ENCODE results near the gene ZNF91.
"Not testable (repeated sequence)": the region's sequence is repeated elsewhere in the genome, so short reads cannot be mapped to it uniquely, and the experiment has no call there.

Gene ZNF91

GRCh38 chr19:23399443-23399842 is 4.2 kb upstream of the ZNF91 start:
- DNase-seq (ENCODE audit: low read depth in 1 of 2, low spot score in 1 of 2) = no peak

GRCh38 chr19:23395722-23396117 is 449 bp upstream of the ZNF91 start:
- not testable (repeated sequence) for DNase-seq (ENCODE audit: low read depth in 1 of 2, low spot score in 1 of 2)

GRCh38 chr19:23394511-23394910 is 760 bp downstream of the ZNF91 start:
- DNase-seq (ENCODE audit: low read depth in 1 of 2, low spot score in 1 of 2) = peak; percentile 3 to 7

- no peak for DNase-seq (ENCODE audit: low read depth in 1 of 2, low spot score in 1 of 2)
These were observed 2.1 kb downstream of the ZNF91 start for GRCh38 chr19:23393121-23393520.

GRCh38 chr19:23391236-23391635 is 4.0 kb downstream of the ZNF91 start:
- DNase-seq (ENCODE audit: low read depth in 1 of 2, low spot score in 1 of 2) = no peak

GRCh38 chr19:23385404-23385803 is 9.9 kb downstream of the ZNF91 start:
- DNase-seq (ENCODE audit: low read depth in 1 of 2, low spot score in 1 of 2) = no peak

- no peak for DNase-seq (ENCODE audit: low read depth in 1 of 2, low spot score in 1 of 2)
These were observed 10.4 kb downstream of the ZNF91 start for GRCh38 chr19:23384858-23385257.

GRCh38 chr19:23384166-23384565 is 11.1 kb downstream of the ZNF91 start:
- DNase-seq (ENCODE audit: low read depth in 1 of 2, low spot score in 1 of 2) = no peak

- no peak for DNase-seq (ENCODE audit: low read depth in 1 of 2, low spot score in 1 of 2)
These were observed 12.3 kb downstream of the ZNF91 start for GRCh38 chr19:23382955-23383354.

GRCh38 chr19:23381114-23381513 is 14.2 kb downstream of the ZNF91 start:
- DNase-seq (ENCODE audit: low read depth in 1 of 2, low spot score in 1 of 2) = no peak

GRCh38 chr19:23379671-23380070 is 15.6 kb downstream of the ZNF91 start:
- DNase-seq (ENCODE audit: low read depth in 1 of 2, low spot score in 1 of 2) = not testable (repeated sequence)

- DNase-seq (ENCODE audit: low read depth in 1 of 2, low spot score in 1 of 2) = no peak
These were observed 16.3 kb downstream of the ZNF91 start for GRCh38 chr19:23378948-23379347.

- no peak for DNase-seq (ENCODE audit: low read depth in 1 of 2, low spot score in 1 of 2)
These were observed 18.0 kb downstream of the ZNF91 start for GRCh38 chr19:23377276-23377675.

GRCh38 chr19:23366437-23366836 is 28.8 kb downstream of the ZNF91 start:
- no peak for DNase-seq (ENCODE audit: low read depth in 1 of 2, low spot score in 1 of 2)

- DNase-seq (ENCODE audit: low read depth in 1 of 2, low spot score in 1 of 2) = not testable (repeated sequence)
These were observed 29.2 kb downstream of the ZNF91 start for GRCh38 chr19:23366031-23366430.

- no peak for DNase-seq (ENCODE audit: low read depth in 1 of 2, low spot score in 1 of 2)
These were observed 30.0 kb downstream of the ZNF91 start for GRCh38 chr19:23365222-23365621.

GRCh38 chr19:23361843-23362242 is 33.4 kb downstream of the ZNF91 start:
- DNase-seq (ENCODE audit: low read depth in 1 of 2, low spot score in 1 of 2) = not testable (repeated sequence)

GRCh38 chr19:23351806-23352205 is 43.5 kb downstream of the ZNF91 start:
- DNase-seq (ENCODE audit: low read depth in 1 of 2, low spot score in 1 of 2) = no peak

- no peak for DNase-seq (ENCODE audit: low read depth in 1 of 2, low spot score in 1 of 2)
These were observed 48.6 kb downstream of the ZNF91 start for GRCh38 chr19:23346696-23347095.

GRCh38 chr19:23345838-23346237 is 49.4 kb downstream of the ZNF91 start:
- DNase-seq (ENCODE audit: low read depth in 1 of 2, low spot score in 1 of 2) = no peak

- no peak for DNase-seq (ENCODE audit: low read depth in 1 of 2, low spot score in 1 of 2)
These were observed 51.7 kb downstream of the ZNF91 start for GRCh38 chr19:23343434-23344010.

- DNase-seq (ENCODE audit: low read depth in 1 of 2, low spot score in 1 of 2) = no peak
These were observed 67.1 kb downstream of the ZNF91 start for GRCh38 chr19:23328211-23328610.

GRCh38 chr19:23321953-23322549 is 73.2 kb downstream of the ZNF91 start:
- no peak for DNase-seq (ENCODE audit: low read depth in 1 of 2, low spot score in 1 of 2)

All from activated T-helper 1 cell treated with anti-CD3 and anti-CD28 coated beads, Interleukin-2, amount 50 U/mL, for 16 hours (primary cell).